Activated CD4-positive, alpha-beta T cell treated with anti-CD3 and anti-CD28 coated beads, Interleukin-10, Interleukin-2, amounts not matched to agents 100 ng/mL and 50 ng/mL, durations not matched to agents 16 hours and 8 hours (primary cell): ENCODE results near the gene TADA1.

Experiments
- DNase-seq: peaks from one replicate; pipeline ENCODE4 v3.0.0-alpha.2; 2020

Gene TADA1

GRCh38 chr1:166875734-166876539 is at the start of gene TADA1:
Gene TADA1 (minus strand): TSS chr1:166876264. CDS start chr1:166876233, 31 bp downstream.
- peak; percentile 99 for DNase-seq

GRCh38 chr1:166924823-166925541 is 48.9 kb upstream of the TADA1 start:
- DNase-seq: no peak

DNA sequence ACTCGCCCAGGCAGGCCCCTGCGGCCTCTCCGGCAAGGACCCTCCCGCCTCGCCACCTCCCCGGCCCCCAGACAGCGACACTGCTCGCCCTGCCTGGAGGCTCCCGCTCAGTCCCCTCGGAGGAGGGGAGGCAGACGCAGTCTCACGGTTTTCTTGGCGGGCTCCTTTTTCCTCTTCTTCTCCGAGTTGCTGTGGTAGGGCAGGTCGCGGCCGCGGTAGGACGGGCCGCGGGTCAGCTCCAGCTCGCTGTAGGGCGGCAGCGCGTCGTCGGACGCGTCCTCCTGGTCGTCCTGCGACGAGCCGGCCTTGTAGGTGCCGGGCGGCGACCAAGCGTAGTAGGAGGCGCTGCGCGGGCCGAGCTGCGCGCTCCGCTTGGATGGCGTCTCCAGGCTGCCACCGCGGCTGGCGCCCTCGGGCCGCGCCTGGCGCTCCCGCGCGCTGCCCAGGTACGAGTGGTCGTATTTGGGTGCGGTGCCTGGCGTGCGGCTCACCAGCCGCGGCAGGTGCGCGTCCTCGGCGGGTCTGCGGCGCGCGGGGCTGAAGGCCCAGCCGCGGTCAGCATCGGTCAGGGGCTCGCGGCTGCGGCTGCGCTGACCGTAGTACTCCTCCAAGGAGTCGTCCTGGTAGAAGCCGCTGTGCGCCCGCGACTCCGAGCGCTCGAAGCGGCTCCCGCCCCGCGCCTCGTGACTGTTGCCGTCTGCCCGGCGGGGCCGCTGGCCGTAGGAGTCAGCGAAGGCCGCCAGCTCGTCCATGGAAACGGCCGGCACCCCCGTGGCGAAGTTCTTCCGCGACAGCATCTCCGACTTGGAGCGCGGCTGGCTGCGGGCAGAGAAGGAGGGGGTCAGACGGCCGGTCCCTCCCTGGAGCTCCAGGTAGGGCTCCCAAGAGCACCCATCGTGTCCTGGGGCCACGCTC is 44.8 kb upstream of the TADA1 start:
- peak; percentile 11 for DNase-seq

DNA sequence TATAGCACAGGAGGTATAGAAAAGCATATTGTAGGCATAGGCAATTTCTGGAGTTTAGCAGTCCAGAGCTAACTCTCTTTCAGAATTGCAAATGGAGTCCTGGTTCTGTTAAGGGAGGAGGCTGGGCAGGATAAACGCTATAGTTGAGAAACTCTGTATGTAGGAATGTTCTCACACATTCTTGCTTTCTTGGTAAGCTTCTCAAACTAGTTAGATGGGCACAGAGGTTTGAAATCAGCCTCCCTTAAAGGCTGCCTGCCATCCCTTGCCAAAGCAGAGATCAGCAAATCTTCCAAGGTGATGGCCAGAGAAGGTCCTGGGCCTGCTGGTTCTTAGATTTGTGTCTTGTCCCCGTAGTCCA is 42.9 kb upstream of the TADA1 start:
- no peak for DNase-seq

- no peak for DNase-seq
These were observed 42.3 kb upstream of the TADA1 start for GRCh38 chr1:166918088-166918955.

DNA sequence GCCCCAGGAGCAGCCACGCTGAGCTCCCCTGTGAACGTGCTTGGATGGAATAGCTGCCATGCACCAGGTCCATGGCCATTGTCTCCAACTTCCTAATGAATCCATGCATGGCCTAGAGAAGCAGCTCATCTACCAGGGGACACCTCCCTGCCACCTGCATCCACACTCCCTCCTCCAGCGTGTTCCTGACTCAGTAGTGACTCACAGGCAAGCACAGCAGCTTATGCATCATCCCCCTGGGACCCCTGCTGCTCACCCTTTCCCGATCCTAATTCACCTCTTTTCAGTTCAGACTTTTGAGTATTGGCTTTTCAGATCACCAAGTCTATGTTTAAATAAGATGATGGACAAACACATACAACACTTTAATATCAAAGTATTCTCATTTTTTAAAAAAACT is 39.9 kb upstream of the TADA1 start:
- DNase-seq: no peak

DNA sequence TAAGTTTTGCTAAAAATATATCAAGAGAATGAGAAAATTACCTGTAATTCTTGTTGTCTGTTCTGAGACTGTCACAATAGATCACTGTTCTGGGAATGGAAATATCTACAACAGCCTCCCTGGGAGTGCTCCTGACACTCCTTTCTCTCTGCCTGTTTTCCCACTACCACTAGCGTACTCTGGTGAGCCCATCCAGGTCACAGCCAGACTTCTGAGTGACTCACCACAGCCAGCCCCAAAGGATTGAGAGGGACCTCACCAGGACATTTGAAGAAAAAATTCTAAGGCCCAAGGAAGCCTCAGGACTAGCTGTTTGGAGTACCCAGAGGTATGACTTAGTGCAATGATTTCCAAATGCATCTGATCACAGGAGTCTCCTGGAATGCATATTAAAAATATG is 39.0 kb upstream of the TADA1 start:
- DNase-seq: no peak

DNA sequence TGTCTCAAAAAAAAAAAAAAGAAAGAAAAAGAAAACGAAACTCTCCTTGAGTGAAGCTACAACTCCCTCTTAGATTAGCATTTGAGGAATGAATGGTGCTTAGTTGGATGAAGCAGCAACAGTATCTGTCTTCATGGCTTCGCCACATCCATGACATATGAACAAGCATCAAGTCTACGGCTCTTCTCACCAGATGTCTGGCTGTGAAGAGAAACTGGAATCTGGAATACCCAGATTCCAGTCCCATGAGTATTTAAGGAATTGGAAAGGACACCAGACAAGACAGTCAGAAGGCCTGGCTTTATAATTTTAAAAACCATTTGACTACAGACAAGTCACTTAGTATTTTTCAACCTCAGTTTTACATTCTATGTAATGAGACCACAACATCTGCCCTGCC is 38.0 kb upstream of the TADA1 start:
- no peak for DNase-seq

DNA sequence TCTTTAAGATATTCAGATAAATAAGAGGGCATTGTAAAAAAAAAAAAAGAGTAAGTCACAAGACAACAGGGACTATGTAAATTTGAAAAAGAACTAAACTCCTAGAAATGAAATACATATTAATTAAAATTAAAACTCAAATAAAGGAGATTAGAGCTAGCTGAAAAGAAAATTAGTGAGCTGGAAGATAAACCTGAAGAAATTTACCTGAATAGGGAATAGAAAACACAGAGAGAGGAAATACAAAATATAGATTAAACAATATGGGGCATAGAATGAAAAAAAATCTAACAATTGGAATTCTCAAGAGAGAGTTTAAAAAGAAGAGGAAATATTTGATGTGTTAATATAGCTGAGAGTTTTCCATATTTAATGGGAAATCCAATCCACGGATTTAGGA is 35.6 kb upstream of the TADA1 start:
- no peak for DNase-seq

DNA sequence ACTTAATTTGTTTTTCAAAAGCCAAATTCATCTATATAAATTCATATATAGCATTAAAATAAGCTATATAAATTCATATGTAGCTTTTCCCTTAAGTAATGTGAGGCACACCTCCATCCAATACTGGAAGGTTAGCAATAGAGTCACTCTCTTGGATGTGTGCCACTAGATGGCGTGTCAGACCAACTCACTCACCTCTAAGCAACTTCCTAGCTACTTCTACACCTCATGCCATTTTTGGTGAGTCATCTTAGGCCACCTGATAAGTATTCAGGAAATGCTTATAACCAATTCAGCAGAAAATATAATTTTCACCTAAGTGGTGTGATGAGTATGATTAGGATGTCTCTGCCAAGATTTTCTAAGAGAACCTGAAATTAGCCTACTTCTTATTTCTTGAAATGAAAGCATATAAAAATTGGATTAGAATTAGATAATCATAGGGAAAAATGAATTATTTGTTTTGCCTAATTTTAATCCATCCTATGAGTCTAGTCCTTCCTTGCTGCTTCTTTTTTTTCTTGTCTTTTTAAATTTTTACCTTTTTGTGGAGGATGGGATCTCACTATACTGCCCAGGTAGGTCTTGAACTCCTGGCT is 34.4 kb upstream of the TADA1 start:
- DNase-seq: peak; percentile 89

DNA sequence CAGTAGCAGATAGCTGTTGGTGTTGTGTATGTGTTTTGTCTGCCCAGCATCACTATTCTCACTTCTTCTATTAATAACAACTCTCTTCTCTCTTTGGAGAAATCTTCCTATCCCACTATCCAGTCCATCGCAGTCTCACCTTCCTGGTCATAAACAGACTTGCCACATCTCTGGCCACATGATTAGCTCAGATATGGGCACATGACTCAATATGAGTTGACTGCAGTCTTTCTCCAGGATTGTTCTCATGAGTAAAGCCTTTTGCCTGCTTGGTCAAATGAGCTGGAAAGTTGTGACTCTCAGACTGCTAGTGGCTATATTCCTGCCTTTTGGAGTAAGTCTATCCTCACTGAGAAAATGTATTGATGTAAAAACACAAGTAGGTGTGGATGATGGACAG is 32.9 kb upstream of the TADA1 start:
- DNase-seq: no peak

- DNase-seq: no peak
These were observed 31.7 kb upstream of the TADA1 start for GRCh38 chr1:166907763-166908162.

DNA sequence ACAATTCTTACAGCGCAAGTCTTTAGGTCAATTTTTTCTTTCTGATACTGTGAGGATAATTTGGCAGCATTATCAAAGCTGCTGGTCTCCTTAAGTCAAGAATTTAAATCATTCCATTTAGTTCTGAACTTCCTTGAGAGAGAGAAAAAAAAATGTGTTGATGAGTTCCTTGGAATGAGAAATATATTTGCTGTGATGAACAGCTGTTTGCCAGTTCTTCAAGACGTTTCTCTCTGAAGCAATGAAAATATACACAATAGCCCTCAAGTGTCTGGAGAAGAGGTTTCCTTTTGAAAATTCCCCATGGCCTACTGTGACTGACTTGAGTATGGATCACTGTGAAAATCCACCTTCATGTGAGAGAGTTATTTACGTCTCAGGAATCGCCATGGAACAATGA is 31.0 kb upstream of the TADA1 start:
- no peak for DNase-seq

DNA sequence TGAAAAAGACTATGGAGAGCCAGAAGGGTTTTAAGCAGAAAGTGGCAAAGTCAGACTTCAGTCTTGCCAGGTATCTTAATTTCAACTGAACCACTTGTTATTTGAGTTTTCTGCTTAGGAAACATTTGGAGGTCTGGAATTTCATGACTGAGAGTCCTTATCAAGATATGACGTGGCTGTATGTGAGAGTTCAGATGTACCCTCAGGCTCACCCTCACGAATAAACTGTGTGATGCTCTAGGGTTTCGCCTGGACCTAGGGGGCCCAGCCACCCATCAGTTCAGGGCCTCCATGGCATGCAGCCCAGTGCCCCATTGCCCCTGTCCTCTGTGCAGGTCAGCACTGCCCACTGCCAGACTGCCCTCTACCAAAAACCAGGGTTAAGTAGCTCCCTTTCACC is 30.6 kb upstream of the TADA1 start:
- DNase-seq: no peak

- DNase-seq: peak; percentile 56
These were observed 29.8 kb upstream of the TADA1 start for GRCh38 chr1:166905900-166906299.

GRCh38 chr1:166905136-166905535 is 29.1 kb upstream of the TADA1 start:
- no peak for DNase-seq

- DNase-seq: no peak
These were observed 27.2 kb upstream of the TADA1 start for GRCh38 chr1:166903232-166903631.

DNA sequence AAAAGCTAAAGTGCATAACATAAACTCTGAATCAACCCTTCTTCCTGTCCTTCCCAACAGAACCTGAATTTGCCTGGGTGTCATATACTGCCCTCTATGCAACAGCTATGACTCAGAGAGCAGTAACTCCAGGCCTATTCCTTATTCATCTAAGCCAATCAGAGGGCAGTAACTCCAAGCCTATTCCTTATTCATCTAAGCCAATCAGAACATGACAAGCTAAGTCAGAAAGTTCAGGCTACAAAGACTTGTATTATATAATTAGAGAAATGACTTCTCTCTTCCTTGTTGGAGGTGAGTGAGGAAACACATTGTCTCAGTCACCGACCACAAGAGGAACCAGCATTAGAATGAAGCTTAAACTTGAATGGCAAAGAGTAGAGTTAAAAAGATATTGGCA is 26.2 kb upstream of the TADA1 start:
- no peak for DNase-seq

- DNase-seq: no peak
These were observed 24.9 kb upstream of the TADA1 start for GRCh38 chr1:166900987-166901386.

DNA sequence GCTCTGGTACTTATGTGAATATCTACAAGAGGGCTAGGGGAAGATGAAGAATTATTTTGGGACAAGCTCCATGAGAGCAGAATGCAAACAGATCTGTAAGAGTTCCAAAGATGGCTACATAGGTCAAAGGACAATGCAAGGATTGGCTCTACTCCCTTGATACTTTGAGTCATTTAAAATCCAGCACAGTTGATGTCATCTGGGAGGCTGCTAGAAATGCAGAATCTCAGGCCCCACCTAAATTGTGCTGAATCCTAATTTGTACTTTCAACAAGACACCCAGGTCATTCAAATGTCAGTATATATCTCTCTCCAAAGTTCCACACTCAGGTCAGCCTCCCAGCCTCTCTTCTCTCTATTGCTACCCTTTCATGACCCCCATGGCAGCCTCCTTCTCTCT is 23.7 kb upstream of the TADA1 start:
- no peak for DNase-seq

DNA sequence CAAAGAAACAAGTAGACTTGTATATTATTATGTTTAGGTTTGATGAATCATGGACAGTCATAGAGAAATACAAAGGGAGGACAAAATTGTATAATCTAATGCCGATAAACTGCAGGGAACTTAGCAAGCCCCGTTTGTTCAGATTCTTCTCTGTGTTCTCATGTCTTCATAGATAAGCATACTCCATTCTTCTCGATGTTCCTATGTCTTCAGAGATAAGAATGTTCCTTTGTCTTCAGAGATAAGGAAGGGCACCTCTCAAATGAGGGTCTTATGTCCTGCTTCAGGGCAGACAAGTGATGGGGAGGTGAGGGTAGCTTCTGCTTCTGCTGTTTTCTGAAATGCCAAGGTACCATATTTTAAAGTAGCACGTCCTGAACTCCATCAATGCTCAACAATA is 19.7 kb upstream of the TADA1 start:
- DNase-seq: no peak

DNA sequence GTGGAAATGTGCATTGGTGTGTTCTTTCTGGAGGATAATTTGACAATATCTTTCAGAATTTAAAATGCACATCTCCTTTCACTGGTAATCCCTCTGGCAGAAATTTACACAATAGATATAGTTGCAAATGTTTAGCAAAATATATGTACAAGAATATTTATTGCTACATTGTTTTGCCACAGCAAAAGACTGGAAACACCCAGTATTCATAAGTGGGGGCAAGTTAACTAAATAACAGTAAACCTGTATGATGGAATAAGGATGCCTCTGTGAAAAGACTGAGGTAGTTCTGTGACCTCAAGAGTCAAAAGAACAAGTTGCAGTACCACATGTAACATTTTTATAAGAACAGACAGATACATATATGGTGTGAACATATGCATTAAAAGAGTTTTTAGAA is 13.7 kb upstream of the TADA1 start:
- DNase-seq: no peak
